NCI-H2081 (cell line): ENCODE results near the gene CREB3L2.

Experiments
- DNase-seq, 2 experiments: peaks; one replicate each; lab custom pipeline; 2025; lab: John Stamatoyannopoulos, UW

The CREB3L2 gene

GRCh38 chr7:137898839-137899721 lies 102.8 kb downstream of the CREB3L2 start:
- DNase-seq, result peak; percentile 82 to 86

- no peak for DNase-seq
Measured at GRCh38 chr7:137895301-137896221, 106.3 kb downstream of the CREB3L2 start.

GRCh38 chr7:137893143-137893742 lies 108.6 kb downstream of the CREB3L2 start:
- DNase-seq, result peak; percentile 1 to 27

GRCh38 chr7:137891016-137891655 lies 110.8 kb downstream of the CREB3L2 start:
- DNase-seq, result no peak

GRCh38 chr7:137890449-137890921 lies 111.4 kb downstream of the CREB3L2 start:
- no peak for DNase-seq

GRCh38 chr7:137888241-137888640 lies 113.6 kb downstream of the CREB3L2 start:
- no peak for DNase-seq

GRCh38 chr7:137886746-137887145 lies 115.1 kb downstream of the CREB3L2 start:
- DNase-seq, result no peak

GRCh38 chr7:137886281-137886680 lies 115.6 kb downstream of the CREB3L2 start:
- no peak for DNase-seq

- no peak for DNase-seq
Measured at GRCh38 chr7:137885678-137886077, 116.2 kb downstream of the CREB3L2 start.

GRCh38 chr7:137882806-137883205 lies 119.1 kb downstream of the CREB3L2 start:
- DNase-seq, result no peak

GRCh38 chr7:137882261-137882668 lies 119.6 kb downstream of the CREB3L2 start:
- DNase-seq, result no peak

- no peak for DNase-seq
Measured at GRCh38 chr7:137881607-137882260, 120.2 kb downstream of the CREB3L2 start.

GRCh38 chr7:137880432-137880831 lies 121.5 kb downstream of the CREB3L2 start:
- no peak for DNase-seq

GRCh38 chr7:137879357-137880158 lies 122.3 kb downstream of the CREB3L2 start:
- DNase-seq, result no peak

GRCh38 chr7:137878333-137878961 lies 123.4 kb downstream of the CREB3L2 start:
- DNase-seq, result no peak

- no peak for DNase-seq
Measured at GRCh38 chr7:137877027-137877675, 124.7 kb downstream of the CREB3L2 start.

- DNase-seq, result no peak
Measured at GRCh38 chr7:137875746-137876145, 126.1 kb downstream of the CREB3L2 start.

GRCh38 chr7:137873979-137874777 lies 127.7 kb downstream of the CREB3L2 start:
- no peak for DNase-seq
